Measurements from ENCODE around the gene C10orf88. TPM values are rescaled to one million over a fixed set of nuclear protein-coding genes. Genes with fewer than 3 reads are reported as not detected.

The C10orf88 gene
- total and polyA plus RNA-seq, 2 experiments from 2014 or later, result 5.6 to 11.1 TPM

DNA sequence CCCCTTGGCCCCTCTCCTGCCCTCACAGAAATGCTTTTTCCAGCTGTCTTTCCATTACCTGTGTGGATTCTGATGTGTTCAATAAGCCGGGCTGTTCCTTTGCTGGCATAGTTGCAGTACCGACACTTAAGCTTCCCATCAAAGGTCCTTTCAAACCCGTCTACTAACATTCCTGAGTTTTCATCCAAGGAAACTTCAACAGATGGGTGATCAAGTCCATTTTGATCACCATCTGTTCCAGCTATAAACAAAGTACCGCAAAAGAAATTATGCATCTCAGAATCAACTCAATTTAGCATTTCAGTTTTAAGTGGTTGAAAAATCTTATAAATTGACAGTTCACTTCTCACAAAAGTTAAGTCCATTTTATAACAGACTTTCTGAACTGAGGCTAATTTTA, 41.9 kb upstream of the C10orf88 start:
- Histone ChIP-seq H3K4me2 (no peak overlapping the region), H3K4me1 (ENCODE audit: insufficient read depth) (no peaks in the 10 kb centered on the region), H3K9me2 (ENCODE audit: insufficient read depth) (no peaks in the 10 kb centered on the region), H3K79me2 (replicated peaks; ENCODE audit: insufficient read depth) (peaks cover 21% of the 10 kb centered on the region), H3F3A (replicated peaks; ENCODE audit: low read depth) (no peaks in the 10 kb centered on the region), H4K20me1 (replicated peaks; ENCODE audit: insufficient read depth) (peaks cover 19% of the 10 kb centered on the region), H3K27ac (ENCODE audit: low read depth) (no peak overlapping the region), H2AFZ (no peak overlapping the region), H3K36me3 (ENCODE audit: insufficient read depth) (peaks cover 3% of the 10 kb centered on the region; the same call in 1 of the 2 replicates), H3K27me3 (ENCODE audit: insufficient read depth) (no peaks in the 10 kb centered on the region), H3K4me3 (no peak overlapping the region)
- Mint-ChIP-seq H3K27ac (no peak overlapping the region), H3K4me1 (peaks cover 9% of the 10 kb centered on the region; the same call in 2 of the 3 replicates), H3K36me3 (ENCODE audit: low read depth) (peaks cover 15% of the 10 kb centered on the region), H3K4me3 (no peak overlapping the region), H3K27me3 (ENCODE audit: insufficient read depth, low read depth, poor library complexity) (no peaks in the 10 kb centered on the region), H3K9me3 (no peaks in the 10 kb centered on the region)
- TF ChIP-seq ZNF114 (CRISPR knock-in tag; IDR thresholded peaks at IDR 0.05) (no peak), STAT1 (IDR thresholded peaks at IDR 0.05; ENCODE audit: unreplicated experiment) (no peak), CREB1 (CRISPR knock-in tag; IDR thresholded peaks at IDR 0.05; ENCODE audit: low read depth) (no peak), JUNB (IDR thresholded peaks at IDR 0.05; ENCODE audit: unreplicated experiment) (no peak), ETS1 (IDR thresholded peaks at IDR 0.05) (no peak), REST (IDR thresholded peaks at IDR 0.05; ENCODE audit: unreplicated experiment) (no peak), NANOG (IDR thresholded peaks at IDR 0.05; ENCODE audit: borderline replicate concordance) (no peak), POLR2AphosphoS5 (IDR thresholded peaks at IDR 0.05; ENCODE audit: low read depth) (no peak)
- TF ChIP-seq, protein P1, sequence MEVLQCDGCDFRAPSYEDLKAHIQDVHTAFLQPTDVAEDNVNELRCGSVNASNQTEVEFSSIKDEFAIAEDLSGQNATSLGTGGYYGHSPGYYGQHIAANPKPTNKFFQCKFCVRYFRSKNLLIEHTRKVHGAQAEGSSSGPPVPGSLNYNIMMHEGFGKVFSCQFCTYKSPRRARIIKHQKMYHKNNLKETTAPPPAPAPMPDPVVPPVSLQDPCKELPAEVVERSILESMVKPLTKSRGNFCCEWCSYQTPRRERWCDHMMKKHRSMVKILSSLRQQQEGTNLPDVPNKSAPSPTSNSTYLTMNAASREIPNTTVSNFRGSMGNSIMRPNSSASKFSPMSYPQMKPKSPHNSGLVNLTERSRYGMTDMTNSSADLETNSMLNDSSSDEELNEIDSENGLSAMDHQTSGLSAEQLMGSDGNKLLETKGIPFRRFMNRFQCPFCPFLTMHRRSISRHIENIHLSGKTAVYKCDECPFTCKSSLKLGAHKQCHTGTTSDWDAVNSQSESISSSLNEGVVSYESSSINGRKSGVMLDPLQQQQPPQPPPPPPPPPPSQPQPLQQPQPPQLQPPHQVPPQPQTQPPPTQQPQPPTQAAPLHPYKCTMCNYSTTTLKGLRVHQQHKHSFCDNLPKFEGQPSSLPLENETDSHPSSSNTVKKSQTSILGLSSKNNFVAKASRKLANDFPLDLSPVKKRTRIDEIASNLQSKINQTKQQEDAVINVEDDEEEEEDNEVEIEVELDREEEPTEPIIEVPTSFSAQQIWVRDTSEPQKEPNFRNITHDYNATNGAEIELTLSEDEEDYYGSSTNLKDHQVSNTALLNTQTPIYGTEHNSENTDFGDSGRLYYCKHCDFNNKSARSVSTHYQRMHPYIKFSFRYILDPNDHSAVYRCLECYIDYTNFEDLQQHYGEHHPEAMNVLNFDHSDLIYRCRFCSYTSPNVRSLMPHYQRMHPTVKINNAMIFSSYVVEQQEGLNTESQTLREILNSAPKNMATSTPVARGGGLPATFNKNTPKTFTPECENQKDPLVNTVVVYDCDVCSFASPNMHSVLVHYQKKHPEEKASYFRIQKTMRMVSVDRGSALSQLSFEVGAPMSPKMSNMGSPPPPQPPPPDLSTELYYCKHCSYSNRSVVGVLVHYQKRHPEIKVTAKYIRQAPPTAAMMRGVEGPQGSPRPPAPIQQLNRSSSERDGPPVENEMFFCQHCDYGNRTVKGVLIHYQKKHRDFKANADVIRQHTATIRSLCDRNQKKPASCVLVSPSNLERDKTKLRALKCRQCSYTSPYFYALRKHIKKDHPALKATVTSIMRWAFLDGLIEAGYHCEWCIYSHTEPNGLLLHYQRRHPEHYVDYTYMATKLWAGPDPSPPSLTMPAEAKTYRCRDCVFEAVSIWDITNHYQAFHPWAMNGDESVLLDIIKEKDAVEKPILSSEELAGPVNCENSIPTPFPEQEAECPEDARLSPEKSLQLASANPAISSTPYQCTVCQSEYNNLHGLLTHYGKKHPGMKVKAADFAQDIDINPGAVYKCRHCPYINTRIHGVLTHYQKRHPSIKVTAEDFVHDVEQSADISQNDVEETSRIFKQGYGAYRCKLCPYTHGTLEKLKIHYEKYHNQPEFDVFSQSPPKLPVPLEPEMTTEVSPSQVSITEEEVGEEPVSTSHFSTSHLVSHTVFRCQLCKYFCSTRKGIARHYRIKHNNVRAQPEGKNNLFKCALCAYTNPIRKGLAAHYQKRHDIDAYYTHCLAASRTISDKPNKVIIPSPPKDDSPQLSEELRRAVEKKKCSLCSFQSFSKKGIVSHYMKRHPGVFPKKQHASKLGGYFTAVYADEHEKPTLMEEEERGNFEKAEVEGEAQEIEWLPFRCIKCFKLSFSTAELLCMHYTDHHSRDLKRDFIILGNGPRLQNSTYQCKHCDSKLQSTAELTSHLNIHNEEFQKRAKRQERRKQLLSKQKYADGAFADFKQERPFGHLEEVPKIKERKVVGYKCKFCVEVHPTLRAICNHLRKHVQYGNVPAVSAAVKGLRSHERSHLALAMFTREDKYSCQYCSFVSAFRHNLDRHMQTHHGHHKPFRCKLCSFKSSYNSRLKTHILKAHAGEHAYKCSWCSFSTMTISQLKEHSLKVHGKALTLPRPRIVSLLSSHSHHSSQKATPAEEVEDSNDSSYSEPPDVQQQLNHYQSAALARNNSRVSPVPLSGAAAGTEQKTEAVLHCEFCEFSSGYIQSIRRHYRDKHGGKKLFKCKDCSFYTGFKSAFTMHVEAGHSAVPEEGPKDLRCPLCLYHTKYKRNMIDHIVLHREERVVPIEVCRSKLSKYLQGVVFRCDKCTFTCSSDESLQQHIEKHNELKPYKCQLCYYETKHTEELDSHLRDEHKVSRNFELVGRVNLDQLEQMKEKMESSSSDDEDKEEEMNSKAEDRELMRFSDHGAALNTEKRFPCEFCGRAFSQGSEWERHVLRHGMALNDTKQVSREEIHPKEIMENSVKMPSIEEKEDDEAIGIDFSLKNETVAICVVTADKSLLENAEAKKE (CRISPR knock-in tag; IDR thresholded peaks at IDR 0.05), result no peak
- no peak for DNase-seq (ENCODE audit: low spot score)
- no peak for ATAC-seq
